ENCODE data around the gene CMTM1. TPM values are rescaled to one million over a fixed set of nuclear protein-coding genes. Genes with fewer than 3 reads are reported as not detected.

The CMTM1 gene
- total RNA-seq, 1 experiment from 2014 or later, result 5.2 TPM

DNA sequence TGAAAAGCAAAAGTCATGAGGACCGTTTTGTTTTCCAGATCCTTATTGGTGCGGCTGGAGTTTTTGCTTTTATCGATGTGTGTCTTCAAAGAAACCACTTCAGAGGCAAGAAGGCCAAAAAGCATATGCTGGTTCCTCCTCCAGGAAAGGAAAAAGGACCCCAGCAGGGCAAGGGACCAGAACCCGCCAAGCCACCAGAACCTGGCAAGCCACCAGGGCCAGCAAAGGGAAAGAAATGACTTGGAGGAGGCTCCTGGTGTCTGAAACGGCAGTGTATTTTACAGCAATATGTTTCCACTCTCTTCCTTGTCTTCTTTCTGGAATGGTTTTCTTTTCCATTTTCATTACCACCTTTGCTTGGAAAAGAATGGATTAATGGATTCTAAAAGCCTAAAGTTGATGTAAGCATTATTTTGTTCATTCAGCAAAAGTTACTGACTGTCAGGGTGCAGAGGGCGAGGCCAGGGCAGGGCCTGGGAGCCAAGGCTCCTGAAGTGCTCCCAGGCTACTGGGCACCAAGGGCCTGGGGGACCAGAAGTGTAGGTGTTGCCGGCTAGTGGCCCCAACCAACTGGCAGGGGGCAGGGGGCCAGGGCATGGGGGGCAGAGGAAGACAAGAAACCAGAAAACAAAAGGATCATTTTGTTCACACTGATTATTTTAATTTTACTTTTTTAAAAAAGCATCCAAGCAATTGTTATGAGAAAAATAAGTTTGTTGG lies 21.8 kb downstream of the CMTM1 start:
- Histone ChIP-seq H3K36me3 (ENCODE audit: control insufficient read depth in 1 of 2, insufficient read depth in 2 of 2, low read length in 2 of 2) (no peaks in the 10 kb centered on the region), H3K27ac (ENCODE audit: low read depth, low read length) (no peak overlapping the region), H3K4me2 (ENCODE audit: low read length) (no peak overlapping the region), H3K79me2 (ENCODE audit: insufficient read depth, low read length) (no peaks in the 10 kb centered on the region), H3K4me1 (ENCODE audit: control insufficient read depth in 1 of 2, insufficient read depth in 2 of 2, low read length in 2 of 2) (no peaks in the 10 kb centered on the region), H2AFZ (ENCODE audit: low read depth, low read length, poor library complexity, severe bottlenecking) (no peak overlapping the region), H3K27me3 (ENCODE audit: insufficient read depth, low read length) (no peaks in the 10 kb centered on the region), H3K9ac (ENCODE audit: low read length) (no peak overlapping the region), H3K9me2 (ENCODE audit: insufficient read depth) (no peaks in the 10 kb centered on the region), H4K20me1 (ENCODE audit: insufficient read depth) (no peaks in the 10 kb centered on the region), H3K4me3 (replicated peaks in 1 of 2; ENCODE audit: low read depth in 1 of 2, low read length in 2 of 2) (no peak overlapping the region), H3K9me3 (ENCODE audit: control insufficient read depth in 1 of 2, insufficient read depth in 1 of 2, low read depth in 1 of 2, low read length in 2 of 2) (no peaks in the 10 kb centered on the region)
- BruUV-seq (replicated peaks), result no TSS peak
- intact Hi-C loops (cut with micrococcal nuclease), result no loop called here
- POLR2A ChIA-PET, result no interaction called here
- CTCF ChIA-PET, result no interaction called here
- RAD21 ChIA-PET (ENCODE audit: low non-redundant PET in 1 of 2, low total read pairs in 2 of 2, uncharacterized antibody in 2 of 2, unreplicated experiment in 2 of 2), result no interaction called here
- ATAC-seq (no peak), DNase-seq (ENCODE audit: low read depth, low spot score) (no peak)
- TF ChIP-seq, protein P1, sequence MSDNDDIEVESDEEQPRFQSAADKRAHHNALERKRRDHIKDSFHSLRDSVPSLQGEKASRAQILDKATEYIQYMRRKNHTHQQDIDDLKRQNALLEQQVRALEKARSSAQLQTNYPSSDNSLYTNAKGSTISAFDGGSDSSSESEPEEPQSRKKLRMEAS (IDR thresholded peaks at IDR 0.05), result no peak
- TF ChIP-seq POLR2A (IDR thresholded peaks at IDR 0.05; ENCODE audit: borderline replicate concordance, extremely low read depth, insufficient read depth, insufficient read length) (no peak), ELF1 (IDR thresholded peaks at IDR 0.05; ENCODE audit: borderline replicate concordance, low read depth) (no peak), SIN3A (IDR thresholded peaks at IDR 0.05; ENCODE audit: low read depth) (no peak), EZH2 (IDR thresholded peaks at IDR 0.05) (no peak), ZNF274 (IDR thresholded peaks at IDR 0.05; ENCODE audit: low read depth, low read length) (no peak), YY1 (IDR thresholded peaks at IDR 0.05; ENCODE audit: extremely low read depth, insufficient replicate concordance, low read depth, low read length) (no peak), CBX3 (IDR thresholded peaks at IDR 0.05; ENCODE audit: low read depth) (no peak), POLR2AphosphoS5 (IDR thresholded peaks at IDR 0.05; ENCODE audit: low read depth, low read length) (no peak), FOSL1 (IDR thresholded peaks at IDR 0.05; ENCODE audit: low read depth) (no peak), CEBPB (IDR thresholded peaks at IDR 0.05; ENCODE audit: low read depth) (no peak), EGR1 (IDR thresholded peaks at IDR 0.05; ENCODE audit: low read depth) (no peak), JUND (IDR thresholded peaks at IDR 0.05) (no peak), EZH2phosphoT487 (IDR thresholded peaks at IDR 0.05; ENCODE audit: borderline replicate concordance) (no peak), TCF7L2 (IDR thresholded peaks at IDR 0.05; ENCODE audit: borderline replicate concordance, extremely low read depth, insufficient read depth, insufficient read length) (no peak)
- TF ChIP-seq, protein P2, sequence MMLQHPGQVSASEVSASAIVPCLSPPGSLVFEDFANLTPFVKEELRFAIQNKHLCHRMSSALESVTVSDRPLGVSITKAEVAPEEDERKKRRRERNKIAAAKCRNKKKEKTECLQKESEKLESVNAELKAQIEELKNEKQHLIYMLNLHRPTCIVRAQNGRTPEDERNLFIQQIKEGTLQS (IDR thresholded peaks at IDR 0.05), result no peak
- TF ChIP-seq, protein P3, sequence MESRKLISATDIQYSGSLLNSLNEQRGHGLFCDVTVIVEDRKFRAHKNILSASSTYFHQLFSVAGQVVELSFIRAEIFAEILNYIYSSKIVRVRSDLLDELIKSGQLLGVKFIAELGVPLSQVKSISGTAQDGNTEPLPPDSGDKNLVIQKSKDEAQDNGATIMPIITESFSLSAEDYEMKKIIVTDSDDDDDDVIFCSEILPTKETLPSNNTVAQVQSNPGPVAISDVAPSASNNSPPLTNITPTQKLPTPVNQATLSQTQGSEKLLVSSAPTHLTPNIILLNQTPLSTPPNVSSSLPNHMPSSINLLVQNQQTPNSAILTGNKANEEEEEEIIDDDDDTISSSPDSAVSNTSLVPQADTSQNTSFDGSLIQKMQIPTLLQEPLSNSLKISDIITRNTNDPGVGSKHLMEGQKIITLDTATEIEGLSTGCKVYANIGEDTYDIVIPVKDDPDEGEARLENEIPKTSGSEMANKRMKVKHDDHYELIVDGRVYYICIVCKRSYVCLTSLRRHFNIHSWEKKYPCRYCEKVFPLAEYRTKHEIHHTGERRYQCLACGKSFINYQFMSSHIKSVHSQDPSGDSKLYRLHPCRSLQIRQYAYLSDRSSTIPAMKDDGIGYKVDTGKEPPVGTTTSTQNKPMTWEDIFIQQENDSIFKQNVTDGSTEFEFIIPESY (IDR thresholded peaks at IDR 0.05; ENCODE audit: extremely low read depth, insufficient replicate concordance, low read length), result no peak
